HG02623 (cell line): ENCODE measurements around the gene CCAR1.
"Not testable (repeated sequence)": the region's sequence is repeated elsewhere in the genome, so short reads cannot be mapped to it uniquely, and the experiment has no call there.

ENCODE experiments used
- ATAC-seq: cut with Tn5 transposase; IDR thresholded peaks from one replicate; pipeline ENCODE4 v1.9.1; 2021; ENCODE audit warnings: moderate library complexity; ENCODE audit not compliant: unreplicated experiment

The CCAR1 gene

GRCh38 chr10:68720793-68721672 is at the start of gene CCAR1:
Gene CCAR1, plus strand, starts transcription at chr10:68721239. Its CDS starts 1,266 bp downstream, at chr10:68722505.
- peak; percentile 97 for ATAC-seq

DNA sequence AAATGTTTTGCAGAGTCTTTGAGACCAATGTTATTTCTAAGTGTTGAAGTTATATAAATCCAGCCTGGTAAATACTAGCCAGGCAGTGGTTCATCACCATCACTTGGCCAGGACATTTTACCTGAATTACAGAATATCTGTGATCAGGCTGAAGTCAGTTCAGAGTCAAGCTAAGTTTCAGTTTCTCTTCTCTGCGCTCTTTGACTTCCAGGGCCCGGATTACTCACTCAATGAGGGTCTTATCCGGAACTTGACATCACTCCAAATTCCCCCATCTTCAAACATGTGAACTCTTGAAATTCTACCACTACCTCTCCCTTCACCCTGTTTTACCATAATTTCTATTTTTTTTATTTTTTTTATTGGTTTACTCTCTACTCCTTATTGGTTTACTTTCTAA is 36.6 kb upstream of the CCAR1 start:
- ATAC-seq: no peak

- no peak for ATAC-seq
Measured at GRCh38 chr10:68696018-68696417, 25.0 kb upstream of the CCAR1 start.

DNA sequence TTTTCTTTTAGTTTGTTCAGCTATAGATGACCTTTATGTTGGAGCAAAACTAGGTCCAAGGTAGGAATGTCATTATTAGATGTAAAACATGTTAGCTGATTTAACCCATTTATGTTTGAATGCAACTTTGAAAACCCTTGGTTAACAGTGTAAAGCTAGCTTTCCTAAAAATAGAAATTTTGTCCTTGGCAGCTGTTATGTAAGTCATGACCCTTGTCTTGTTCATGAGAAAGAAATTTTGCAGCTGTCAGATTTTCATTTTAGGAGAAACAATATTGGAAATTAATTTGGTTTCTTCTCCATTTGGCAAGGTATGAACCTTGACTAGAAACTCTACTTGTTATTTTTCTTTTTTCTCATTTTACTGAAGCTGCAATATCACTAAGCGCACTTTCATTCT is 23.9 kb upstream of the CCAR1 start:
- no peak for ATAC-seq

GRCh38 chr10:68700197-68700596 is 20.8 kb upstream of the CCAR1 start:
- ATAC-seq: no peak

- no peak for ATAC-seq
Measured at GRCh38 chr10:68705548-68705947, 15.5 kb upstream of the CCAR1 start.

GRCh38 chr10:68708987-68709386 is 12.1 kb upstream of the CCAR1 start:
- ATAC-seq: not testable (repeated sequence)

DNA sequence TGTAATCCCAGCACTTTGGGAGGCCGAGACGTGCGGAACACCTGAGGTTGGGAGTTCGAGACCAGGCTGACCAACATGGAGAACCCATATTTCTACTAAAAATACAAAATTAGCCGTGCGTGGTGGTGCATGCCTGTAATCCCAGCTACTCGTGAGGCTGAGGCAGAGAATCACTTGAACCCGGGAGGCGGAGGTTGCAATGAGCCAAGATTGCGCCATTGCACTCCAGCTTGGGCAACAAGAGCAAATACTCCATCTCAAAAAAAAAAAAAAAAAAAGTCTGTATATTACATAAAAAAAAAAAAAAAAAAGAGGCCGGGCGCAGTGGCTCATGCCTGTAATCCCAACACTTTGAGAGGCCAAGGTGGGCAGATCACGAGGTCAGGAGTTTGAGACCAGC is 8.0 kb upstream of the CCAR1 start:
- ATAC-seq: not testable (repeated sequence)

GRCh38 chr10:68717435-68717834 is 3.6 kb upstream of the CCAR1 start:
- ATAC-seq: no peak

- no peak for ATAC-seq
Measured at GRCh38 chr10:68721673-68722335, 765 bp downstream of the CCAR1 start.

- no peak for ATAC-seq
Measured at GRCh38 chr10:68725016-68725415, 4.0 kb downstream of the CCAR1 start.

- ATAC-seq: no peak
Measured at GRCh38 chr10:68727146-68727545, 6.1 kb downstream of the CCAR1 start.

GRCh38 chr10:68732651-68733050 is 11.6 kb downstream of the CCAR1 start:
- no peak for ATAC-seq

- ATAC-seq: no peak
Measured at GRCh38 chr10:68734349-68734748, 13.3 kb downstream of the CCAR1 start.

GRCh38 chr10:68735119-68735518 is 14.1 kb downstream of the CCAR1 start:
- ATAC-seq: no peak

GRCh38 chr10:68735739-68736138 is 14.7 kb downstream of the CCAR1 start:
- ATAC-seq: not testable (repeated sequence)

GRCh38 chr10:68740676-68741075 is 19.6 kb downstream of the CCAR1 start:
- ATAC-seq: not testable (repeated sequence)

GRCh38 chr10:68742397-68742796 is 21.4 kb downstream of the CCAR1 start:
- ATAC-seq: no peak

DNA sequence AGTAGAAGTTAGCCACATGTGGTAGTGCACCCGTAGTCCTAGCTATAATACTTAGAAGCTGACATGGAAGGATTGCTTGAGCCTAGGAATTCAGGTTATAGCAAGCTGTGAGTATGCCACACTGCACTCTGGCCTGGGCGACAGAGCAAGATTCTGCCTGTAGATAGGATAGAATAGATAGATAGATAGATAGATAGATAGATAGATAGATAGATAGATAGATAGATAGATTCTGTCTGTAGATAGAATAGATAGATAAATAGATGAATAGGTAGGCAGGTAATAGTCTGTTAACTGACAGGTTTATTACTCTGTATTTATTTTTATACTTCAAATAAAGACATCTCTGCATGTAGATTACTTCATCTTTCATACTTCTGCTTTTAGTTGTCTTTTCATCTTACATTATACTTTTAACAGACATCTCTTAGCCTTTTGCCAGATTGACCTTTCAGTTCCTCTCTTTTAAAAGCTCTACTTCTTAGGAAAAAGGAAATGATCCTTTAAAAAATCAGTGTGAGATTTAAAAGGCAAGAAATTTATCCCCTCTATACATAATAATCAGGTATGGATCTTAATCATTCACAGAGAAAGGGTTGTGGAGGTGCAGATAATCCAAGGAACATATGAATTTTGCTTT is 31.8 kb downstream of the CCAR1 start:
- ATAC-seq: no peak

GRCh38 chr10:68756246-68756645 is 35.2 kb downstream of the CCAR1 start:
- no peak for ATAC-seq

- no peak for ATAC-seq
Measured at GRCh38 chr10:68756766-68757165, 35.7 kb downstream of the CCAR1 start.
